ENCODE results near the gene LIMS1.
"Not testable (repeated sequence)": the region's sequence is repeated elsewhere in the genome, so short reads cannot be mapped to it uniquely, and the experiment has no call there.

- TF ChIP-seq, protein P1, sequence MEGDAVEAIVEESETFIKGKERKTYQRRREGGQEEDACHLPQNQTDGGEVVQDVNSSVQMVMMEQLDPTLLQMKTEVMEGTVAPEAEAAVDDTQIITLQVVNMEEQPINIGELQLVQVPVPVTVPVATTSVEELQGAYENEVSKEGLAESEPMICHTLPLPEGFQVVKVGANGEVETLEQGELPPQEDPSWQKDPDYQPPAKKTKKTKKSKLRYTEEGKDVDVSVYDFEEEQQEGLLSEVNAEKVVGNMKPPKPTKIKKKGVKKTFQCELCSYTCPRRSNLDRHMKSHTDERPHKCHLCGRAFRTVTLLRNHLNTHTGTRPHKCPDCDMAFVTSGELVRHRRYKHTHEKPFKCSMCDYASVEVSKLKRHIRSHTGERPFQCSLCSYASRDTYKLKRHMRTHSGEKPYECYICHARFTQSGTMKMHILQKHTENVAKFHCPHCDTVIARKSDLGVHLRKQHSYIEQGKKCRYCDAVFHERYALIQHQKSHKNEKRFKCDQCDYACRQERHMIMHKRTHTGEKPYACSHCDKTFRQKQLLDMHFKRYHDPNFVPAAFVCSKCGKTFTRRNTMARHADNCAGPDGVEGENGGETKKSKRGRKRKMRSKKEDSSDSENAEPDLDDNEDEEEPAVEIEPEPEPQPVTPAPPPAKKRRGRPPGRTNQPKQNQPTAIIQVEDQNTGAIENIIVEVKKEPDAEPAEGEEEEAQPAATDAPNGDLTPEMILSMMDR (IDR thresholded peaks at IDR 0.05; ENCODE audit: low read depth, low read length): peak; percentile 25; the same call in 1 of the 2 replicates
- TF ChIP-seq EZH2phosphoT487 (IDR thresholded peaks at IDR 0.05; ENCODE audit: low read depth): not testable (repeated sequence)
These were observed 63.0 kb downstream of the LIMS1 start for GRCh38 chr2:108597105-108597744.
